Measurements from ENCODE around the gene MACROH2A1. TPM values are rescaled to one million over a fixed set of nuclear protein-coding genes. Genes with fewer than 3 reads are reported as not detected.

The MACROH2A1 gene
- total RNA-seq, 1 donor, result 337 TPM

- H3K9me3 ChIP-seq (ENCODE audit: low read depth, low read length), result no peaks in the 10 kb centered on the region
- no peaks in the 10 kb centered on the region for H3K27me3 ChIP-seq (ENCODE audit: insufficient read depth, low read length)
- H3K4me1 ChIP-seq (ENCODE audit: insufficient read depth, low read length), result peaks cover 83% of the 10 kb centered on the region
- no peak overlapping the region for H3K4me3 ChIP-seq (ENCODE audit: low read length)
These were observed 40.5 kb upstream of the MACROH2A1 start for GRCh38 chr5:135439231-135440205.

GRCh38 chr5:135438636-135439221 is 39.7 kb upstream of the MACROH2A1 start:
- Histone ChIP-seq H3K4me3 (ENCODE audit: low read length) (no peak overlapping the region), H3K9me3 (ENCODE audit: low read depth, low read length) (no peaks in the 10 kb centered on the region), H3K27me3 (ENCODE audit: insufficient read depth, low read length) (no peaks in the 10 kb centered on the region), H3K4me1 (ENCODE audit: insufficient read depth, low read length) (peaks cover 86% of the 10 kb centered on the region)

- no peaks in the 10 kb centered on the region for H3K9me3 ChIP-seq (ENCODE audit: low read depth, low read length)
- H3K4me3 ChIP-seq (ENCODE audit: low read length), result no peak overlapping the region
- peaks cover 90% of the 10 kb centered on the region for H3K4me1 ChIP-seq (ENCODE audit: insufficient read depth, low read length)
- H3K27me3 ChIP-seq (ENCODE audit: insufficient read depth, low read length), result no peaks in the 10 kb centered on the region
These were observed 38.9 kb upstream of the MACROH2A1 start for GRCh38 chr5:135437796-135438560.

- H3K9me3 ChIP-seq (ENCODE audit: low read depth, low read length), result no peaks in the 10 kb centered on the region
- no peaks in the 10 kb centered on the region for H3K27me3 ChIP-seq (ENCODE audit: insufficient read depth, low read length)
- peaks cover 89% of the 10 kb centered on the region for H3K4me1 ChIP-seq (ENCODE audit: insufficient read depth, low read length)
- no peak overlapping the region for H3K4me3 ChIP-seq (ENCODE audit: low read length)
These were observed 38.4 kb upstream of the MACROH2A1 start for GRCh38 chr5:135437422-135437795.

- Histone ChIP-seq H3K4me3 (ENCODE audit: low read length) (no peak overlapping the region), H3K9me3 (ENCODE audit: low read depth, low read length) (no peaks in the 10 kb centered on the region), H3K27me3 (ENCODE audit: insufficient read depth, low read length) (no peaks in the 10 kb centered on the region), H3K4me1 (ENCODE audit: insufficient read depth, low read length) (peaks cover 85% of the 10 kb centered on the region)
These were observed 38.0 kb upstream of the MACROH2A1 start for GRCh38 chr5:135436951-135437418.

- no peaks in the 10 kb centered on the region for H3K9me3 ChIP-seq (ENCODE audit: low read depth, low read length)
- H3K4me3 ChIP-seq (ENCODE audit: low read length), result no peak overlapping the region
- H3K27me3 ChIP-seq (ENCODE audit: insufficient read depth, low read length), result no peaks in the 10 kb centered on the region
- H3K4me1 ChIP-seq (ENCODE audit: insufficient read depth, low read length), result peaks cover 76% of the 10 kb centered on the region
These were observed 36.7 kb upstream of the MACROH2A1 start for GRCh38 chr5:135435467-135436330.

- H3K4me1 ChIP-seq (ENCODE audit: insufficient read depth, low read length), result peaks cover 79% of the 10 kb centered on the region
- no peak overlapping the region for H3K4me3 ChIP-seq (ENCODE audit: low read length)
- H3K9me3 ChIP-seq (ENCODE audit: low read depth, low read length), result no peaks in the 10 kb centered on the region
- H3K27me3 ChIP-seq (ENCODE audit: insufficient read depth, low read length), result no peaks in the 10 kb centered on the region
These were observed 35.8 kb upstream of the MACROH2A1 start for GRCh38 chr5:135434591-135435466.

- H3K27me3 ChIP-seq (ENCODE audit: insufficient read depth, low read length), result no peaks in the 10 kb centered on the region
- no peaks in the 10 kb centered on the region for H3K9me3 ChIP-seq (ENCODE audit: low read depth, low read length)
- H3K4me1 ChIP-seq (ENCODE audit: insufficient read depth, low read length), result peaks cover 71% of the 10 kb centered on the region
- H3K4me3 ChIP-seq (ENCODE audit: low read length), result no peak overlapping the region
These were observed 34.8 kb upstream of the MACROH2A1 start for GRCh38 chr5:135433681-135434426.

- Histone ChIP-seq H3K4me3 (ENCODE audit: low read length) (no peak overlapping the region), H3K4me1 (ENCODE audit: insufficient read depth, low read length) (peaks cover 57% of the 10 kb centered on the region), H3K27me3 (ENCODE audit: insufficient read depth, low read length) (no peaks in the 10 kb centered on the region), H3K9me3 (ENCODE audit: low read depth, low read length) (no peaks in the 10 kb centered on the region)
These were observed 33.1 kb upstream of the MACROH2A1 start for GRCh38 chr5:135432113-135432512.

GRCh38 chr5:135430135-135430437 is 31.1 kb upstream of the MACROH2A1 start:
- H3K4me3 ChIP-seq (ENCODE audit: low read length), result no peak overlapping the region
- H3K4me1 ChIP-seq (ENCODE audit: insufficient read depth, low read length), result peaks cover 58% of the 10 kb centered on the region
- H3K27me3 ChIP-seq (ENCODE audit: insufficient read depth, low read length), result no peaks in the 10 kb centered on the region
- no peaks in the 10 kb centered on the region for H3K9me3 ChIP-seq (ENCODE audit: low read depth, low read length)

GRCh38 chr5:135429301-135430134 is 30.5 kb upstream of the MACROH2A1 start:
- no peak overlapping the region for H3K4me3 ChIP-seq (ENCODE audit: low read length)
- H3K27me3 ChIP-seq (ENCODE audit: insufficient read depth, low read length), result no peaks in the 10 kb centered on the region
- H3K9me3 ChIP-seq (ENCODE audit: low read depth, low read length), result no peaks in the 10 kb centered on the region
- H3K4me1 ChIP-seq (ENCODE audit: insufficient read depth, low read length), result peaks cover 58% of the 10 kb centered on the region

- Histone ChIP-seq H3K27me3 (ENCODE audit: insufficient read depth, low read length) (no peaks in the 10 kb centered on the region), H3K4me3 (ENCODE audit: low read length) (no peak overlapping the region), H3K4me1 (ENCODE audit: insufficient read depth, low read length) (peaks cover 58% of the 10 kb centered on the region), H3K9me3 (ENCODE audit: low read depth, low read length) (no peaks in the 10 kb centered on the region)
These were observed 29.6 kb upstream of the MACROH2A1 start for GRCh38 chr5:135428586-135428985.
